Caco-2 (cell line): ENCODE results near the gene USP13. TPM values are rescaled to one million over a fixed set of nuclear protein-coding genes. Genes with fewer than 3 reads are reported as not detected.

Experiments
- Bru-seq: library from RNA; stranded (reverse); fragments of 400-500 nt; gene quantifications from one replicate; lab custom pipeline; 2021; lab: Mats Ljungman, UMichigan
- BruChase-seq, 2 experiments: library from RNA; stranded (reverse); fragments of 400-500 nt; gene quantifications; one replicate each; lab custom pipeline; 2021; lab: Mats Ljungman, UMichigan
- BruUV-seq: library from RNA; stranded (reverse); fragments of 400-500 nt; replicated peaks from 2 replicates; lab custom pipeline; 2021; lab: Mats Ljungman, UMichigan
- CTCF ChIA-PET: fragments of 300-600 bp; sonication (Branson Sonifier 250); formaldehyde crosslinking; loops from one replicate; lab custom pipeline; 2022; ENCODE audit warnings: antibody characterized with exemption; lab: Charles Lee
- POLR2A ChIA-PET: fragments of 300-600 bp; sonication (Branson Sonifier 250); formaldehyde crosslinking; loops from one replicate; lab custom pipeline; 2022; ENCODE audit warnings: antibody characterized with exemption; lab: Charles Lee
- DNase-seq, 2 experiments: peaks; one replicate each; pipeline versions ENCODE4 v3.0.0 to v3.0.0-alpha.2; 2020 to 2022
- H3K27me3 ChIP-seq: replicated peaks from 2 replicates; pipeline ENCODE4 v1.6.0; 2011; ENCODE audit warnings: low read length; ENCODE audit not compliant: control insufficient read depth, insufficient read depth
- H3K36me3 ChIP-seq: 2 replicates; pipeline ENCODE4 v1.5.1; 2011; ENCODE audit warnings: low read length; ENCODE audit not compliant: control insufficient read depth, insufficient read depth
- H3K4me1 ChIP-seq: fragments of 250-450 bp; sonication (Bioruptor Pico); 2 replicates; pipeline ENCODE4 v1.5.1; 2020; ENCODE audit warnings: mild to moderate bottlenecking
- H3K4me3 ChIP-seq: 2 replicates; pipeline ENCODE4 v1.5.1; 2011; ENCODE audit warnings: low read depth, mild to moderate bottlenecking, control low read depth, low read length
- H3K9me3 ChIP-seq: fragments of 250-450 bp; sonication (Bioruptor Pico); 2 replicates; pipeline ENCODE4 v1.5.1; 2020; ENCODE audit warnings: mild to moderate bottlenecking, moderate library complexity
- H3K27ac Mint-ChIP-seq: one replicate; pipeline ENCODE4 v1.8.0; 2022; ENCODE audit warnings: mixed read lengths; ENCODE audit not compliant: unreplicated experiment
- H3K27me3 Mint-ChIP-seq: one replicate; pipeline ENCODE4 v1.8.0; 2022; ENCODE audit warnings: mixed read lengths; ENCODE audit not compliant: insufficient read depth, unreplicated experiment
- H3K36me3 Mint-ChIP-seq: one replicate; pipeline ENCODE4 v1.8.0; 2022; ENCODE audit warnings: mild to moderate bottlenecking, mixed read lengths; ENCODE audit not compliant: insufficient read depth, unreplicated experiment
- H3K4me1 Mint-ChIP-seq: one replicate; pipeline ENCODE4 v1.8.0; 2022; ENCODE audit warnings: low read depth, mixed read lengths; ENCODE audit not compliant: unreplicated experiment
- H3K4me3 Mint-ChIP-seq: one replicate; pipeline ENCODE4 v1.8.0; 2022; ENCODE audit warnings: mild to moderate bottlenecking, moderate library complexity, mixed read lengths; ENCODE audit not compliant: unreplicated experiment
- H3K9me3 Mint-ChIP-seq: one replicate; pipeline ENCODE4 v1.8.0; 2022; ENCODE audit warnings: mixed read lengths; ENCODE audit not compliant: unreplicated experiment
- CTCF ChIP-seq, 2 experiments: fragments of 200-600 bp in 1 of 2; IDR thresholded peaks; 1 replicate in 1 of 2; 2 replicates in 1 of 2; pipeline versions ENCODE4 v1.5.1 to v1.8.0; 2011 to 2022; ENCODE audit warnings: antibody characterized with exemption in 1 of 2, control low read depth in 1 of 2, inconsistent platforms in 1 of 2, low read depth in 1 of 2, low read length in 1 of 2, mild to moderate bottlenecking in 1 of 2, moderate library complexity in 1 of 2; ENCODE audit not compliant: insufficient read depth in 1 of 2, severe bottlenecking in 1 of 2, unreplicated experiment in 1 of 2
- intact Hi-C: fragments of 100-400 bp; cut with micrococcal nuclease; formaldehyde crosslinking; loops from one replicate; pipeline ENCODE4 v1.10.0; 2022; ENCODE audit not compliant: unreplicated experiment
- long read RNA-seq: library from polyadenylated mRNA; stranded (forward); transcript quantifications from one replicate; pipeline ENCODE4 v2.0.0, GENCODE V29; 2022
- total RNA-seq: library from RNA; stranded (reverse); gene quantifications from 2 replicates; pipeline ENCODE4 v1.2.3, GENCODE V29; 2022

Gene USP13
- total RNA-seq (16.2 and 18.2 TPM in 2 replicates), Bru-seq, nascent RNA (percentile 76 among the genes with signal in this experiment), BruChase-seq, experiment 1, labeled RNA remaining after a 2-hour chase (percentile 71 among the genes with signal in this experiment), BruChase-seq, experiment 2, labeled RNA remaining after a 6-hour chase (percentile 70 among the genes with signal in this experiment)
- long read RNA-seq, full-length matches to known transcripts = 5 of 16 reads
- long read RNA-seq, partial matches to known transcripts = 3 of 16 reads
- long read RNA-seq, other reads (novel, unspliced or antisense) = 8 of 16 reads

- H3K4me1 Mint-ChIP-seq = peaks cover 15% of the 10 kb centered on the region
- peak; percentile 70 to 83 for DNase-seq
- ChIA-PET CTCF (interaction anchor here (0.6 to 1.0 kb wide), 2 partner anchors 8 to 10 kb away, joined by 3 to 4 read pairs; no protein-coding TSS in a partner anchor), POLR2A (interaction anchor here (0.6 to 1.0 kb wide), 4 partner anchors 9 to 90 kb away, joined by 3 to 4 read pairs (median 3); partner anchors contain the start of genes ACTL6A, MRPL47 and NDUFB5)
- no peak for TF ChIP-seq CTCF (IDR thresholded peaks at IDR 0.05; ENCODE audit: insufficient read depth in 1 of 2, low read depth in 1 of 2, low read length in 1 of 2, severe bottlenecking in 1 of 2, unreplicated experiment in 1 of 2)
- intact Hi-C loops = loop anchor here (1.0 to 10.0 kb wide), 2 partner anchors 29 to 82 kb away; no protein-coding TSS in a partner anchor
- H3K27ac Mint-ChIP-seq = peak within 1 kb of the TSS; percentile 81
- Histone ChIP-seq H3K27me3 (no peaks in the 10 kb centered on the region), H3K4me1 (no peaks in the 10 kb centered on the region; the same call in 1 of the 2 replicates), H3K36me3 (no peaks in the 10 kb centered on the region), H3K9me3 (no peaks in the 10 kb centered on the region), H3K4me3 (peak within 1 kb of the TSS; percentile 99)
- peak within 1 kb of the TSS; percentile 94 for H3K4me3 Mint-ChIP-seq
- H3K9me3 Mint-ChIP-seq = no peaks in the 10 kb centered on the region
- H3K27me3 Mint-ChIP-seq = no peaks in the 10 kb centered on the region
- BruUV-seq = no TSS peak
- H3K36me3 Mint-ChIP-seq = peaks cover 6% of the 10 kb centered on the region
Measured at GRCh38 chr3:179652447-179653095, at the start of gene USP13. Gene USP13 (plus strand): TSS chr3:179653040. CDS start chr3:179653226, 186 bp downstream.

- POLR2A ChIA-PET = interaction anchor here (0.6 kb wide), 2 partner anchors 41 to 747 kb away, joined by 3 read pairs; no protein-coding TSS in a partner anchor
Measured at GRCh38 chr3:179603321-179603720, 49.5 kb upstream of the USP13 start.

More at GRCh38 chr3:179603321-179603720, 49.5 kb upstream of the USP13 start:
- Mint-ChIP-seq H3K4me1 (no peaks in the 10 kb centered on the region), H3K27me3 (no peaks in the 10 kb centered on the region), H3K9me3 (no peaks in the 10 kb centered on the region), H3K4me3 (peak overlapping the region; percentile 97), H3K36me3 (peaks cover 36% of the 10 kb centered on the region), H3K27ac (no peak overlapping the region)
- intact Hi-C loops = no loop called here
- H3K9me3 ChIP-seq = no peaks in the 10 kb centered on the region
- H3K4me1 ChIP-seq = peaks cover 7% of the 10 kb centered on the region; the same call in 1 of the 2 replicates
- CTCF ChIA-PET = no interaction called here
- no peaks in the 10 kb centered on the region; the same call in none of the 2 replicates for H3K36me3 ChIP-seq
- no peak overlapping the region; the same call in 1 of the 2 replicates for H3K4me3 ChIP-seq
- no peaks in the 10 kb centered on the region for H3K27me3 ChIP-seq
- no peak for TF ChIP-seq CTCF (IDR thresholded peaks at IDR 0.05; ENCODE audit: insufficient read depth in 1 of 2, low read depth in 1 of 2, low read length in 1 of 2, severe bottlenecking in 1 of 2, unreplicated experiment in 1 of 2)
- DNase-seq = no peak
- BruUV-seq = no TSS peak
